Type B pancreatic cell (in vitro differentiated cells): ENCODE results near the gene VSTM2L. TPM values are rescaled to one million over a fixed set of nuclear protein-coding genes. Genes with fewer than 3 reads are reported as not detected.

Experiments
- DNase-seq: peaks from one replicate; pipeline ENCODE4 v3.0.0; 2021; ENCODE audit warnings: mixed read lengths; ENCODE audit not compliant: unreplicated experiment; ENCODE audit errors: extremely low spot score
- H3K27ac Mint-ChIP-seq: 2 replicates; pipeline ENCODE4 v1.8.0; 2021; ENCODE audit warnings: mild to moderate bottlenecking, mixed read lengths
- H3K27me3 Mint-ChIP-seq: 2 replicates; pipeline ENCODE4 v1.8.0; 2021; ENCODE audit warnings: mixed read lengths
- H3K36me3 Mint-ChIP-seq: 2 replicates; pipeline ENCODE4 v1.8.0; 2021; ENCODE audit warnings: mixed read lengths
- H3K4me1 Mint-ChIP-seq: one replicate; pipeline ENCODE4 v1.8.0; 2021; ENCODE audit warnings: mixed read lengths; ENCODE audit not compliant: unreplicated experiment
- H3K4me3 Mint-ChIP-seq: 2 replicates; pipeline ENCODE4 v1.8.0; 2021; ENCODE audit warnings: mild to moderate bottlenecking, mixed read lengths
- H3K9me3 Mint-ChIP-seq: 2 replicates; pipeline ENCODE4 v1.8.0; 2021; ENCODE audit warnings: mixed read lengths
- CTCF ChIP-seq: fragments of 200-600 bp; sonication (generic); conservative IDR thresholded peaks from 2 replicates; pipeline ENCODE4 v1.5.0; 2021; ENCODE audit warnings: antibody characterized with exemption, mild to moderate bottlenecking
- total RNA-seq: library from RNA; stranded (reverse); gene quantifications from 2 replicates; pipeline ENCODE4 v1.2.1, GENCODE V29; 2021; ENCODE audit warnings: low replicate concordance

VSTM2L gene
- total RNA-seq, 1 donor from 2014 or later, result 11.4 TPM

DNA sequence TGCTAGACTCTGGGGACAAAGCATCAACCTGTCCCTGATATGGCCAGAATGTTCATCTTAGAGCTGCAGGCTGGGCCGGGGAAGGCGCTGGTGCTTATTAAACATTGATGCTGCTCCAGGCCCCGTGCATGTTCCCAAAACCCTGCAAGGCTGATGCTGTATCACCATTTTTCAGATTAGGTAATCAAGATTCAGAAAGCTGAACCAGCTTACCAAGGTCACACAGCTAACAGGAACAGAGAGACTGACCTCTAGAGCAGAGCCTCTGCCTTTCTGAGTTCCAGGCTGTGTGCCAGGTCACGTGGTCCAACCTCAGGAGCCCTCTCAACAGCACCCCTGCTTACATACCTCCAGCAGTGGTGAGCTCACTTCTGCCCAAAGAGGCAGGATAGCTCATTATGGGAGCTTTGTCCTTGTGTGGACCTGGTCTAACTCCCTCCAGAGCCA lies 16.1 kb upstream of the VSTM2L start:
- Mint-ChIP-seq H3K36me3 (no peaks in the 10 kb centered on the region), H3K9me3 (no peaks in the 10 kb centered on the region), H3K27ac (no peak overlapping the region), H3K4me1 (peaks cover 18% of the 10 kb centered on the region), H3K27me3 (peaks cover 5% of the 10 kb centered on the region), H3K4me3 (no peak overlapping the region)
- TF ChIP-seq CTCF, result no peak
- no peak for DNase-seq

GRCh38 chr20:37888641-37889040 lies 14.3 kb upstream of the VSTM2L start:
- Mint-ChIP-seq H3K9me3 (no peaks in the 10 kb centered on the region), H3K4me3 (no peak overlapping the region), H3K27ac (no peak overlapping the region), H3K36me3 (no peaks in the 10 kb centered on the region), H3K27me3 (peaks cover 5% of the 10 kb centered on the region), H3K4me1 (peaks cover 12% of the 10 kb centered on the region)
- no peak for DNase-seq
- no peak for TF ChIP-seq CTCF

GRCh38 chr20:37890108-37890507 lies 12.8 kb upstream of the VSTM2L start:
- no peak for DNase-seq
- TF ChIP-seq CTCF, result no peak
- Mint-ChIP-seq H3K4me1 (peaks cover 12% of the 10 kb centered on the region), H3K9me3 (no peaks in the 10 kb centered on the region), H3K27ac (no peak overlapping the region), H3K4me3 (no peak overlapping the region), H3K27me3 (peaks cover 5% of the 10 kb centered on the region), H3K36me3 (no peaks in the 10 kb centered on the region)

DNA sequence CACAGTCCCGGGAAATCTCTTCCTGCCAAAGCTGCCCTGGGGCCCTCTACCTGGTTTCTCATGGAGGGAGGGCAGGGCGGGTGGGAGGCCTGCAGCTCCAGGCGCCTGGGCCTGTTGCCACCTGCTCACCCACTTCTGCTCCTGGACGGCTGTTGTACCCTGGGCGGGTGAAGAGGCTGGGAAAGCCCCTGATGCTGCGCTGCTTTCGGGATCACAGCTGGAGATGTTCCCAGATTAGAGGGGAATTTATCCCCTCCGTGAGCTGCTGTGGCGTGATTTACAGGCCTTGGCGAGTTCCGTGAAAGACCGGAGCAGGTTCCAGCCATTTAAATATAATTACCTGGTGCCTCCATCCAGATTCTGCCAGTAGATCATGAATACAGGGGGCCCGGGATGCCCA lies 12.3 kb upstream of the VSTM2L start:
- Mint-ChIP-seq H3K27ac (no peak overlapping the region), H3K4me3 (no peak overlapping the region), H3K36me3 (no peaks in the 10 kb centered on the region), H3K9me3 (no peaks in the 10 kb centered on the region), H3K4me1 (peaks cover 12% of the 10 kb centered on the region), H3K27me3 (peaks cover 5% of the 10 kb centered on the region)
- no peak for TF ChIP-seq CTCF
- no peak for DNase-seq

DNA sequence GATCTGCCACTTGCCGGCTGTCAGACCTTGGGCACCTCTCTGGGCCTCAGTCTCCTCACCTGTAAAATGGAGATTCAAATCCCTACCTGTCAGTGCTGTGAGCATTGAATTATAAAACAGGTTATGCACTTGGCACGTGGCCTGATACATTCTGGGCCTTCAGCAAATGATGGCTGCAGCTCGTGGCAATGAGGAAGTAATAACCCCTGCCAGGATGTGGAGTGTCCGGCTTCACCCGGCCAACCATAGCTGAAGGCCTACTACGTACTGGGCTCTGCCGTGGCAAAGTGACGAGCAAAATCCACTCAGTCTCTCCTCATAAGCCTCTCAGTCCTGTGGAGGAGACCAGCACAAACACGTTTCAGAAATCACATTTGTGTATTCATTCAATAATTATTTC lies 10.9 kb upstream of the VSTM2L start:
- Mint-ChIP-seq H3K27me3 (peaks cover 5% of the 10 kb centered on the region), H3K4me1 (peaks cover 7% of the 10 kb centered on the region), H3K27ac (no peak overlapping the region), H3K9me3 (no peaks in the 10 kb centered on the region), H3K4me3 (no peak overlapping the region), H3K36me3 (no peaks in the 10 kb centered on the region)
- DNase-seq, result no peak
- no peak for TF ChIP-seq CTCF

DNA sequence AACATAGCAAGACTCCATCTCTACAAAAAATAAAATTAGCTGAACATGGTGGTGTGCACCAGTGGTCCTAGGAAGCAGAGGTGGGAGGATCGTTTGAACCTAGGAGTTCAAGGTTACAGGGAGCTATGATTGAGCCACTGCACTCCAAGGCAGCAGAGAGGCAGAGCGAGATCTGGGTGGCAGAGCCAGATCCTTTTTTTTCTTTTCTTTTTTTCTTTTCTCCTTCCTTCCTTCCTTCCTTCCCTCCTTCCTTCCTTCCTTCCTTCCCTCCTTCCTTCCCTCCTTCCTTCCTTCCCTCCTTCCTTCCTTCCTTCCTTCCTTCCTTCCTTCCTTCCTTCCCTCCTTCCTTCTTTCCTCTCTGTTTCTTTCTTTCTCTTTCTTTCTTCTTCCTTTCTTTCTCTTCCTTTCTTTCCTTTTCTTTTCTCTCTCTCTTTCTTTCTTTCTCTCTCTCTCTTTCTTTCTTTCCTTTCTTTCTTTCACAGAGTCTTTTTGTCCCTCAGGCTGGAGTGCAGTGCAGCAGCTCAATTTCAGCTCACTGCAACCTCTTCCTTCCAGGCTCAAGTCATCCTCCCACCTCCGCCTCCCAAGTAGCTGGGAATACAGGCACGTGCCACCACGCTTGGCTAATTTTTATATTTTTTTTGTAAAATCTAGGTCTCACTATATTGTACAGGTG lies 9.2 kb upstream of the VSTM2L start:
- no peak for DNase-seq
- Mint-ChIP-seq H3K27ac (no peak overlapping the region), H3K4me3 (no peak overlapping the region), H3K4me1 (peaks cover 5% of the 10 kb centered on the region), H3K36me3 (no peaks in the 10 kb centered on the region), H3K9me3 (no peaks in the 10 kb centered on the region), H3K27me3 (peaks cover 3% of the 10 kb centered on the region)
- TF ChIP-seq CTCF, result no peak
